Measurements from ENCODE around the gene SPP1.

SPP1 gene

DNA sequence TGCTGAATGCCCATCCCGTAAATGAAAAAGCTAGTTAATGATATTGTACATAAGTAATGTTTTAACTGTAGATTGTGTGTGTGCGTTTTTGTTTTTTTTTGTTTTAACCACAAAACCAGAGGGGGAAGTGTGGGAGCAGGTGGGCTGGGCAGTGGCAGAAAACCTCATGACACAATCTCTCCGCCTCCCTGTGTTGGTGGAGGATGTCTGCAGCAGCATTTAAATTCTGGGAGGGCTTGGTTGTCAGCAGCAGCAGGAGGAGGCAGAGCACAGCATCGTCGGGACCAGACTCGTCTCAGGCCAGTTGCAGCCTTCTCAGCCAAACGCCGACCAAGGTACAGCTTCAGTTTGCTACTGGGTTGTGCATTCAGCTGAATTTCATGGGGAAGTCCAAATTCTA lies at the start of gene SPP1:
TSS of gene SPP1 (plus strand) at position 249 of the 400 bp plus-strand sequence. CDS start 1,182 bp downstream, outside the sequence.
- no peak for TF ChIP-seq CTCF (IDR thresholded peaks at IDR 0.05; ENCODE audit: poor library complexity, severe bottlenecking)
- H3K9me3 ChIP-seq (ENCODE audit: severe bottlenecking) = no peaks in the 10 kb centered on the region
- no peaks in the 10 kb centered on the region for H3K36me3 ChIP-seq (ENCODE audit: low read depth)
- ATAC-seq (ENCODE audit: low read depth) = no peak
- peaks cover 17% of the 10 kb centered on the region for H3K4me1 ChIP-seq (ENCODE audit: insufficient read depth, poor library complexity, severe bottlenecking)
- H3K4me3 ChIP-seq (ENCODE audit: severe bottlenecking) = no peak within 1 kb of the TSS
- peak within 1 kb of the TSS; percentile 50 for H3K27ac ChIP-seq (ENCODE audit: poor library complexity, severe bottlenecking)
- no peak for DNase-seq (ENCODE audit: low spot score)
- H3K27me3 ChIP-seq (ENCODE audit: insufficient read depth, poor library complexity, severe bottlenecking) = no peaks in the 10 kb centered on the region

DNA sequence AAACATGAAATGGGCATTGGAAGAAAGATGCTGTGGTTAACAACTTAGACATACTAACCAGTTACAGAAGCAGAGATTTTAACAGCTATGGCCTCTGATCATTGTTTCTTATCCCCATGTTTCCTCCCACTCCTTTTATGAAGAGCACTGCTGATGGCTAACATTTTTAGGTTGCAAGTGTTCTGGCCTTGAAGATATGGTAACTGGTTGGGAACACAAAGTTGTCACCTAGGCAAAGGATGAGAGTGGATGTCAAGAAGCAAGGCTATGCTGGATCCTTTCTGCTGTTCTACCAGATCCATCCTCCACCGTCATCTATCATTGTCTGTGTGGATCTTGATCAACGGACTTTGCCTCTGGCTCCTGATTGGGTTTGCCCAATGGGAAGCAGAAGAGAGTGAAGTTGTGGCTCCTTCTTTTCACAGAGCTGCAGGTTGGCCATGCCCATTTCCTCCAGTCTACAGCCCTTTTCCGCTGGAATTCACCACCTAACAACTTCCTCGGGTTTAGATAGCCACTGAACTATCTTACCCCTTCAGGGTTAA lies 48.9 kb upstream of the SPP1 start:
- Histone ChIP-seq H3K36me3 (ENCODE audit: low read depth) (no peaks in the 10 kb centered on the region), H3K27ac (ENCODE audit: poor library complexity, severe bottlenecking) (no peak overlapping the region), H3K4me1 (ENCODE audit: insufficient read depth, poor library complexity, severe bottlenecking) (no peaks in the 10 kb centered on the region), H3K9me3 (ENCODE audit: severe bottlenecking) (no peaks in the 10 kb centered on the region), H3K4me3 (ENCODE audit: severe bottlenecking) (no peak overlapping the region), H3K27me3 (ENCODE audit: insufficient read depth, poor library complexity, severe bottlenecking) (no peaks in the 10 kb centered on the region)
- DNase-seq (ENCODE audit: low spot score) (no peak), ATAC-seq (ENCODE audit: low read depth) (no peak)
- no peak for TF ChIP-seq CTCF (IDR thresholded peaks at IDR 0.05; ENCODE audit: poor library complexity, severe bottlenecking)

DNA sequence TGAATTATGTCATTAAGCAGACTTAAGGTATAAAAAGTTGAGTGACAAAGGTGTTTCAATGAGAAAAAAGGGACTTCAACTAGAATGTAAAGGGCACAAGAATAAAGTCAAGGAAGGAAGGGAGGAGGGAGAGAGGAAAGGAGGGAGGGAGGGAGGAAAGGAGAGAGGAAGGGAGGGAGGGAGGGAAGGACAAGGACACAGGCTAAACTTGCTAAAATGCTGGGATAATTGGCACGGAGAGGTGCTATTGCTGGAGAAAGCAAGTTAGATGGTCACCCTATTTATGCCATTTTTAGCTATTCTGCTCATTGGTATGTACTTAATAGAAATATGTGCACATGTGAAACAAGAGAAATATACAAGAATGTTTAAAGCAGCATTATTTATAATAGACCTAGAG lies 44.9 kb upstream of the SPP1 start:
- H3K9me3 ChIP-seq (ENCODE audit: severe bottlenecking) = peaks cover 4% of the 10 kb centered on the region
- H3K27me3 ChIP-seq (ENCODE audit: insufficient read depth, poor library complexity, severe bottlenecking) = no peaks in the 10 kb centered on the region
- H3K27ac ChIP-seq (ENCODE audit: poor library complexity, severe bottlenecking) = no peak overlapping the region
- DNase-seq (ENCODE audit: low spot score) (no peak), ATAC-seq (ENCODE audit: low read depth) (no peak)
- H3K4me3 ChIP-seq (ENCODE audit: severe bottlenecking) = no peak overlapping the region
- no peaks in the 10 kb centered on the region for H3K36me3 ChIP-seq (ENCODE audit: low read depth)
- TF ChIP-seq CTCF (IDR thresholded peaks at IDR 0.05; ENCODE audit: poor library complexity, severe bottlenecking) = no peak
- no peaks in the 10 kb centered on the region for H3K4me1 ChIP-seq (ENCODE audit: insufficient read depth, poor library complexity, severe bottlenecking)

DNA sequence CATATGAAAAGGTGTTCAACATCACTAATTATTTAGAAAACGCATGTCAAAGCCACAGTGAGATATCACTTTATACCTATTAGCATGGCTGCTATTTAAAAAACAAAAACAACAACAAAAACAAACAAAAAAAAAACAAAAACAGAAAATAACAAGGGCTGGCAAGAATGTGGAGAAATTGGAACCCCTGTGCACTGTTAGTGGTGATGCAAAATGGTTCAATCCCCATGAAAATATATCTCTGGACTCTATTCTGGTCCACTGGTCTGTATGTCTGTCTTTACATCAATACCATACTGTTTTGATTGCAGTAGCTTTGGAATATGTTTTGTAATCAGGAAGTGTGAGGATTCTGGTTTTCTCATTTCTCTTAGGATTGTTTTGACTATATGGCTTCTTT lies 43.6 kb upstream of the SPP1 start:
- H3K4me3 ChIP-seq (ENCODE audit: severe bottlenecking) = no peak overlapping the region
- ATAC-seq (ENCODE audit: low read depth) = no peak
- H3K27ac ChIP-seq (ENCODE audit: poor library complexity, severe bottlenecking) = no peak overlapping the region
- no peak for TF ChIP-seq CTCF (IDR thresholded peaks at IDR 0.05; ENCODE audit: poor library complexity, severe bottlenecking)
- no peaks in the 10 kb centered on the region for H3K27me3 ChIP-seq (ENCODE audit: insufficient read depth, poor library complexity, severe bottlenecking)
- peaks cover 4% of the 10 kb centered on the region for H3K9me3 ChIP-seq (ENCODE audit: severe bottlenecking)
- no peak for DNase-seq (ENCODE audit: low spot score)
- no peaks in the 10 kb centered on the region for H3K4me1 ChIP-seq (ENCODE audit: insufficient read depth, poor library complexity, severe bottlenecking)
- no peaks in the 10 kb centered on the region for H3K36me3 ChIP-seq (ENCODE audit: low read depth)

GRCh38 chr4:87932718-87933141 lies 42.8 kb upstream of the SPP1 start:
- no peak overlapping the region for H3K27ac ChIP-seq (ENCODE audit: poor library complexity, severe bottlenecking)
- ATAC-seq (ENCODE audit: low read depth) (no peak), DNase-seq (ENCODE audit: low spot score) (no peak)
- no peak for TF ChIP-seq CTCF (IDR thresholded peaks at IDR 0.05; ENCODE audit: poor library complexity, severe bottlenecking)
- no peak overlapping the region for H3K4me3 ChIP-seq (ENCODE audit: severe bottlenecking)
- H3K27me3 ChIP-seq (ENCODE audit: insufficient read depth, poor library complexity, severe bottlenecking) = no peaks in the 10 kb centered on the region
- no peaks in the 10 kb centered on the region for H3K4me1 ChIP-seq (ENCODE audit: insufficient read depth, poor library complexity, severe bottlenecking)
- peaks cover 4% of the 10 kb centered on the region for H3K9me3 ChIP-seq (ENCODE audit: severe bottlenecking)
- H3K36me3 ChIP-seq (ENCODE audit: low read depth) = no peaks in the 10 kb centered on the region

Measured in RWPE2 (cell line).